GM06990 (cell line): ENCODE measurements around the gene KLF9.

Experiments
- DNase-seq: peaks from one replicate; pipeline ENCODE4 v3.0.0-alpha.2; 2011; ENCODE audit not compliant: insufficient read length; ENCODE audit errors: extremely low read depth
- H3K27me3 ChIP-seq: replicated peaks from 2 replicates; pipeline ENCODE4 v1.6.0; 2011; ENCODE audit warnings: low read length; ENCODE audit not compliant: control insufficient read depth, insufficient read depth
- H3K36me3 ChIP-seq: 2 replicates; pipeline ENCODE4 v1.5.1; 2011; ENCODE audit warnings: low read length; ENCODE audit not compliant: control insufficient read depth, insufficient read depth
- H3K4me3 ChIP-seq: replicated peaks from 2 replicates; pipeline ENCODE4 v1.5.1; 2011; ENCODE audit warnings: low read depth, mild to moderate bottlenecking, control low read depth, low read length
- TF ChIP-seq, protein P1 (sequence below): IDR thresholded peaks from 2 replicates; pipeline ENCODE4 v1.5.1; 2011; ENCODE audit warnings: low read length, control low read depth, mild to moderate bottlenecking, inconsistent platforms; ENCODE audit not compliant: insufficient read depth, poor library complexity, severe bottlenecking

Gene KLF9

DNA sequence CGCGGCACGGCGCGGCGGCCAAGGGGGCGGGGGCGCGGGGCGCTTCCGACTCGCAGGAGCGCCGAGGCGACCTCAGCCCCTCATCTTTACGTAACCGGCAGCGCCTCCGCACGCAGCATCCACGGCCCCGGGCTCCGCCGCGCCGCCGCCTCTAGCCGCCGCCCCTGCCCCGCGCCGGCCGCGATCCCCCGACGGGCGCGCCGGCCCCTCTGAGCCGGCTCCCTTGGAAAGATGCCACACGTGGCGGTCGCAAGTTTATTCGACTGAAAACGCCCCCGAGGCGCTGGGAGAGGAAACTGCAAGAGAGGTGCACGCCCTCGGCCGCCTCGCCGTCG lies 1.0 kb downstream of the KLF9 start:
- Histone ChIP-seq H3K4me3 (peak overlapping the region; percentile 54), H3K27me3 (no peaks in the 10 kb centered on the region), H3K36me3 (no peaks in the 10 kb centered on the region)
- TF ChIP-seq, protein P1, sequence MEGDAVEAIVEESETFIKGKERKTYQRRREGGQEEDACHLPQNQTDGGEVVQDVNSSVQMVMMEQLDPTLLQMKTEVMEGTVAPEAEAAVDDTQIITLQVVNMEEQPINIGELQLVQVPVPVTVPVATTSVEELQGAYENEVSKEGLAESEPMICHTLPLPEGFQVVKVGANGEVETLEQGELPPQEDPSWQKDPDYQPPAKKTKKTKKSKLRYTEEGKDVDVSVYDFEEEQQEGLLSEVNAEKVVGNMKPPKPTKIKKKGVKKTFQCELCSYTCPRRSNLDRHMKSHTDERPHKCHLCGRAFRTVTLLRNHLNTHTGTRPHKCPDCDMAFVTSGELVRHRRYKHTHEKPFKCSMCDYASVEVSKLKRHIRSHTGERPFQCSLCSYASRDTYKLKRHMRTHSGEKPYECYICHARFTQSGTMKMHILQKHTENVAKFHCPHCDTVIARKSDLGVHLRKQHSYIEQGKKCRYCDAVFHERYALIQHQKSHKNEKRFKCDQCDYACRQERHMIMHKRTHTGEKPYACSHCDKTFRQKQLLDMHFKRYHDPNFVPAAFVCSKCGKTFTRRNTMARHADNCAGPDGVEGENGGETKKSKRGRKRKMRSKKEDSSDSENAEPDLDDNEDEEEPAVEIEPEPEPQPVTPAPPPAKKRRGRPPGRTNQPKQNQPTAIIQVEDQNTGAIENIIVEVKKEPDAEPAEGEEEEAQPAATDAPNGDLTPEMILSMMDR = no peak
- DNase-seq = no peak

GRCh38 chr9:70412832-70413463 lies 1.5 kb downstream of the KLF9 start:
- no peaks in the 10 kb centered on the region for H3K36me3 ChIP-seq
- no peaks in the 10 kb centered on the region for H3K27me3 ChIP-seq
- TF ChIP-seq, protein P1 = no peak
- peak overlapping the region; percentile 62 for H3K4me3 ChIP-seq
- DNase-seq = peak; percentile 35

- H3K27me3 ChIP-seq = no peaks in the 10 kb centered on the region
- TF ChIP-seq, protein P1 = no peak
- H3K36me3 ChIP-seq = no peaks in the 10 kb centered on the region
- peak; percentile 35 for DNase-seq
- H3K4me3 ChIP-seq = peak overlapping the region; percentile 62
These were observed 2.3 kb downstream of the KLF9 start for GRCh38 chr9:70411930-70412831.

DNA sequence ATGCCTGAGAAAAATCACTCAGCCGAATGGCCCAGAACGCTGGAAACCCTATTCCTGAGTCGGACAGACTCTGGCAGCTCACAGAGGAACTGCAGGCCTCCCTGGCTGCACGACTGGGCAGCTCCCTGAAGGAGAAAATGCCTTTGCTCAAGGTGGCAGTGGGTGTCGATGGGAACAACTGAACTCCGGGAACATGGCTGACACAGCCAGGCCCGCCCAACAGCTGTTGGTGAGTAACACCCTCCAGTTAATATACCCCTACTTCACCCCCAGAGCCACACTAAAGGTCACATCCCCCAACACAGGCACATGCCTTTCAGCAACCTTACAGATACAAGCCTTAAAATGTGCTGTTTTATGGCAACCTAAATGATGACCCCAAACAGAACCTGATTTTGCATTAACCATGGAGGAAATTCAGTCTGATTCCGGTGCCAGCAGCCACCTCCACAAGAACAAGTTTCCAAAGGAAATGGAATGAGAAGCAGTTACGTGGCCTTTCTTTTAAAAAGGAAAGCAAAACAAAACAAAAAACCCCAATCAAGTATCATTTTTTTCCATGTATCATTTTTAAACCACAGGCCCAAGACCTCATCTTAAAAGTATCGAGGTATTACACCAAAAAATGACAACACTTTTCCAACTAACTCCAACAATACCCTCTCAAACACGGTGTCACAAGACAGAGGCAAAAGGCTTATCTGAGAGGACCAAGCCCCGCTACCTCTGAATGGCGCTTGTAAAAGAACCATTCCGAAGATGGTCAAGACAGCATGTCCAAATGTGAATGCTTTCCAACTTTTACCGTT lies 3.1 kb downstream of the KLF9 start:
- TF ChIP-seq, protein P1 = no peak
- no peak overlapping the region for H3K4me3 ChIP-seq
- DNase-seq = no peak

DNA sequence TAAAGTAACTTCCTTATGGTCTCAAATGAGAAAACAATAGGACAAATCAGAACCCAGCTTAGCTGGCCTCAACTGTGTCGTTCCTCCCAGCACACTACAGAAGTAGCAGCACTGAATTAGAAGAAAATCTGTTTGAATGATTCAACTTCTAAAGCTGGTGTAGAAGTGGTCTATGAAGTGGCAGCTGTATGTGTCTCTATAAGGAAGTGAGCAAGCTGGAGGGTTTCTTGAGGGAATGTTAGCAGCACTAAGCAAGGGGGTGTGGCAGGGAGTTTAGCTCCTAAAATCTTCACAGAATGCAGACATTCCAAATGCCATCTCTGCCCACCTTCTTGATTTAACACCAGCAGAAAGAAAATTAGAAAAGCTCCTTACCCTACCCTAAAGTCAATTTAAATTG lies 4.1 kb downstream of the KLF9 start:
- no peak for DNase-seq

More for the DNA sequence above, 3.1 kb downstream of the KLF9 start:
- no peaks in the 10 kb centered on the region for H3K36me3 ChIP-seq
- no peaks in the 10 kb centered on the region for H3K27me3 ChIP-seq

More for the DNA sequence above, 4.1 kb downstream of the KLF9 start:
- H3K36me3 ChIP-seq = no peaks in the 10 kb centered on the region
- TF ChIP-seq, protein P1 = no peak
- H3K4me3 ChIP-seq = no peak overlapping the region
- H3K27me3 ChIP-seq = no peaks in the 10 kb centered on the region
